ENCODE measurements around the gene NR0B2. TPM values are rescaled to one million over a fixed set of nuclear protein-coding genes. Genes with fewer than 3 reads are reported as not detected.

NR0B2 gene
- polyA plus RNA-seq, 1 experiment: not detected

GRCh38 chr1:26959270-26959669, 45.5 kb upstream of the NR0B2 start:
- ChIA-PET POLR2A (no interaction called here), CTCF (interaction anchor here (0.5 kb wide), 1 partner anchor 73 kb away, joined by 3 read pairs; no protein-coding TSS in a partner anchor)
- peaks cover 5% of the 10 kb centered on the region for H3K9me3 ChIP-seq (ENCODE audit: control insufficient read depth, insufficient read depth, low read length)
- no peak for DNase-seq (ENCODE audit: low read depth, low spot score)
- TF ChIP-seq CTCF (IDR thresholded peaks at IDR 0.05; ENCODE audit: low read depth, low read length): no peak
- no peak overlapping the region for H3K4me3 ChIP-seq (ENCODE audit: low read depth, low read length)
- peaks cover 13% of the 10 kb centered on the region for H3K27me3 ChIP-seq (ENCODE audit: control insufficient read depth, insufficient read depth, low read length)
- H3K27ac ChIP-seq (ENCODE audit: low read depth, low read length): no peak overlapping the region

- H3K9me3 ChIP-seq (ENCODE audit: control insufficient read depth, insufficient read depth, low read length): peaks cover 5% of the 10 kb centered on the region
- no peak overlapping the region for H3K27ac ChIP-seq (ENCODE audit: low read depth, low read length)
- H3K4me3 ChIP-seq (ENCODE audit: low read depth, low read length): no peak overlapping the region
- ChIA-PET POLR2A (no interaction called here), CTCF (no interaction called here)
- DNase-seq (ENCODE audit: low read depth, low spot score): no peak
- peaks cover 13% of the 10 kb centered on the region for H3K27me3 ChIP-seq (ENCODE audit: control insufficient read depth, insufficient read depth, low read length)
- no peak for TF ChIP-seq CTCF (IDR thresholded peaks at IDR 0.05; ENCODE audit: low read depth, low read length)
Measured at GRCh38 chr1:26957306-26957705, 43.5 kb upstream of the NR0B2 start.

- no peak for DNase-seq (ENCODE audit: low read depth, low spot score)
- CTCF ChIA-PET: no interaction called here
- Histone ChIP-seq H3K9me3 (ENCODE audit: control insufficient read depth, insufficient read depth, low read length) (peaks cover 10% of the 10 kb centered on the region), H3K4me3 (ENCODE audit: low read depth, low read length) (no peak overlapping the region), H3K27me3 (ENCODE audit: control insufficient read depth, insufficient read depth, low read length) (peaks cover 13% of the 10 kb centered on the region), H3K27ac (ENCODE audit: low read depth, low read length) (no peak overlapping the region)
- POLR2A ChIA-PET: no interaction called here
- no peak for TF ChIP-seq CTCF (IDR thresholded peaks at IDR 0.05; ENCODE audit: low read depth, low read length)
Measured at GRCh38 chr1:26956321-26956720, 42.5 kb upstream of the NR0B2 start.

GRCh38 chr1:26953374-26953773, 39.6 kb upstream of the NR0B2 start:
- H3K9me3 ChIP-seq (ENCODE audit: control insufficient read depth, insufficient read depth, low read length): peaks cover 10% of the 10 kb centered on the region
- H3K27me3 ChIP-seq (ENCODE audit: control insufficient read depth, insufficient read depth, low read length): peaks cover 2% of the 10 kb centered on the region
- ChIA-PET CTCF (no interaction called here), POLR2A (no interaction called here)
- H3K27ac ChIP-seq (ENCODE audit: low read depth, low read length): no peak overlapping the region
- no peak overlapping the region for H3K4me3 ChIP-seq (ENCODE audit: low read depth, low read length)
- TF ChIP-seq CTCF (IDR thresholded peaks at IDR 0.05; ENCODE audit: low read depth, low read length): no peak
- no peak for DNase-seq (ENCODE audit: low read depth, low spot score)

GRCh38 chr1:26951821-26952497, 38.2 kb upstream of the NR0B2 start:
- POLR2A ChIA-PET: no interaction called here
- no peaks in the 10 kb centered on the region for H3K27me3 ChIP-seq (ENCODE audit: control insufficient read depth, insufficient read depth, low read length)
- H3K9me3 ChIP-seq (ENCODE audit: control insufficient read depth, insufficient read depth, low read length): peaks cover 10% of the 10 kb centered on the region
- DNase-seq (ENCODE audit: low read depth, low spot score): no peak
- H3K4me3 ChIP-seq (ENCODE audit: low read depth, low read length): no peak overlapping the region
- CTCF ChIA-PET: no interaction called here
- TF ChIP-seq CTCF (IDR thresholded peaks at IDR 0.05; ENCODE audit: low read depth, low read length): no peak
- H3K27ac ChIP-seq (ENCODE audit: low read depth, low read length): no peak overlapping the region

All from AG04450 (cell line).